B cell (primary cell): ENCODE data around the gene PACRG. TPM values are rescaled to one million over a fixed set of nuclear protein-coding genes. Genes with fewer than 3 reads are reported as not detected.

Source experiments
- ATAC-seq: fragments of 200-7000 bp; cut with Tn5 transposase; one replicate; pipeline ENCODE4 v1.10.0; 2021; ENCODE audit warnings: low read depth, mild to moderate bottlenecking, moderate number of reproducible peaks, moderate library complexity
- CTCF ChIA-PET: fragments of 350-600 bp; sonication (Branson Sonifier 250); formaldehyde crosslinking; loops from one replicate; lab custom pipeline; 2021; ENCODE audit warnings: antibody characterized with exemption, inconsistent platforms; lab: Charles Lee
- POLR2A ChIA-PET: fragments of 350-600 bp; sonication (Branson Sonifier 250); formaldehyde crosslinking; loops from one replicate; lab custom pipeline; 2021; ENCODE audit warnings: antibody characterized with exemption; lab: Charles Lee
- DNase-seq: peaks from one replicate; pipeline ENCODE4 v3.0.0; 2013
- H2AFZ ChIP-seq: 2 replicates; pipeline ENCODE4 v1.6.1; 2012; ENCODE audit warnings: mild to moderate bottlenecking, low read depth, low read length; ENCODE audit not compliant: insufficient read depth, poor library complexity, severe bottlenecking
- H3K27ac ChIP-seq, 2 donors: 1 replicate in 1 of 2; 2 replicates in 1 of 2; pipeline ENCODE4 v1.5.1; 2012 to 2013; ENCODE audit warnings: low read length in 2 of 2, mild to moderate bottlenecking in 2 of 2, moderate library complexity in 1 of 2
- H3K27me3 ChIP-seq, 4 experiments: fragments of 200-600 bp in 1 of 4; sonication (generic) in 1 of 4; replicated peaks in 1 of 4; 1 replicate in 2 of 4; 2 replicates in 2 of 4; pipeline versions ENCODE4 v1.6.1 to v1.7.0; 2013 to 2016; ENCODE audit warnings: low read length in 3 of 4, mild to moderate bottlenecking in 2 of 4, mixed read lengths in 1 of 4, moderate library complexity in 1 of 4; ENCODE audit not compliant: insufficient read depth in 4 of 4, control insufficient read depth in 3 of 4; ENCODE audit errors: control extremely low read depth in 1 of 4
- H3K36me3 ChIP-seq, 2 experiments: replicated peaks in 1 of 2; 1 replicate in 1 of 2; 2 replicates in 1 of 2; pipeline versions ENCODE4 v1.6.1 to v1.7.1; 2013; ENCODE audit warnings: low read length in 1 of 2; ENCODE audit not compliant: insufficient read depth in 2 of 2, control insufficient read depth in 1 of 2; ENCODE audit errors: control extremely low read depth in 1 of 2, extremely low read depth in 1 of 2
- H3K4me1 ChIP-seq, 2 donors: fragments of 200-600 bp in 1 of 2; sonication (generic) in 1 of 2; 1 replicate in 1 of 2; 2 replicates in 1 of 2; pipeline versions ENCODE4 v1.5.1 to v1.6.1; 2013 to 2017; ENCODE audit warnings: low read length in 2 of 2; ENCODE audit not compliant: control insufficient read depth in 2 of 2, insufficient read depth in 2 of 2
- H3K4me2 ChIP-seq: replicated peaks from 2 replicates; pipeline ENCODE3; 2012; ENCODE audit warnings: mild to moderate bottlenecking, low read depth, low read length; ENCODE audit not compliant: poor library complexity, severe bottlenecking
- H3K4me3 ChIP-seq, 5 experiments: fragments of 200-600 bp in 1 of 5; sonication (generic) in 1 of 5; 1 replicate in 3 of 5; 2 replicates in 2 of 5; pipeline versions ENCODE4 v1.5.1 to v1.7.0; 2011 to 2016; ENCODE audit warnings: low read length in 4 of 5, mild to moderate bottlenecking in 4 of 5, low read depth in 2 of 5, control low read depth in 1 of 5, moderate library complexity in 1 of 5; ENCODE audit not compliant: insufficient read depth in 1 of 5; ENCODE audit errors: control extremely low read depth in 1 of 5, extremely low read depth in 1 of 5
- H3K79me2 ChIP-seq: fragments of 200-600 bp; sonication (generic); one replicate; pipeline ENCODE4 v1.6.0; 2016; ENCODE audit warnings: low read length; ENCODE audit not compliant: control insufficient read depth, insufficient read depth
- H3K9ac ChIP-seq: fragments of 200-600 bp; sonication (generic); 2 replicates; pipeline ENCODE4 v1.6.1; 2017; ENCODE audit warnings: mild to moderate bottlenecking, low read length, moderate library complexity
- H3K9me3 ChIP-seq, 3 donors: one replicate each; pipeline versions ENCODE4 v1.6.1 to v1.7.1; 2013; ENCODE audit warnings: low read length in 2 of 3; ENCODE audit not compliant: control insufficient read depth in 2 of 3, insufficient read depth in 1 of 3; ENCODE audit errors: control extremely low read depth in 1 of 3
- H4K20me1 ChIP-seq: 2 replicates; pipeline ENCODE4 v1.6.0; 2012; ENCODE audit warnings: mild to moderate bottlenecking, low read length; ENCODE audit not compliant: insufficient read depth, control insufficient read depth, poor library complexity, severe bottlenecking
- H3K27ac Mint-ChIP-seq: one replicate; pipeline ENCODE4 v1.8.0; 2021; ENCODE audit warnings: mixed read lengths
- H3K27me3 Mint-ChIP-seq: one replicate; pipeline ENCODE4 v1.8.0; 2021; ENCODE audit warnings: mixed read lengths
- H3K4me1 Mint-ChIP-seq: one replicate; pipeline ENCODE4 v1.8.0; 2021; ENCODE audit warnings: mixed read lengths
- H3K4me3 Mint-ChIP-seq: one replicate; pipeline ENCODE4 v1.8.0; 2021; ENCODE audit warnings: mixed read lengths
- H3K9me3 Mint-ChIP-seq: one replicate; pipeline ENCODE4 v1.8.0; 2022; ENCODE audit warnings: mixed read lengths; ENCODE audit not compliant: insufficient read depth
- CTCF ChIP-seq: fragments of 200-600 bp; IDR thresholded peaks from one replicate; pipeline ENCODE4 v1.8.0; 2022; ENCODE audit warnings: antibody characterized with exemption, mild to moderate bottlenecking
- EZH2 ChIP-seq: IDR thresholded peaks from 2 replicates; pipeline ENCODE4 v1.6.1; 2012; ENCODE audit warnings: borderline replicate concordance, low read depth, mild to moderate bottlenecking, moderate library complexity, low read length; ENCODE audit not compliant: insufficient read depth, poor library complexity, severe bottlenecking
- WGBS: methylation state at CpG from one replicate; pipeline ENCODE4 v1.1.5; 2013; ENCODE audit warnings: missing lambda C conversion rate; ENCODE audit not compliant: insufficient coverage; 5-methylcytosine and 5-hydroxymethylcytosine counted together
- intact Hi-C: fragments of 100-400 bp; cut with micrococcal nuclease; formaldehyde crosslinking; loops from one replicate; pipeline ENCODE4 v1.10.0; 2022
- polyA plus RNA-seq: library from polyadenylated mRNA; depleted of rRNA; stranded (reverse); fragments of >200 nt; gene quantifications from 2 replicates; pipeline ENCODE4 v1.2.3, GENCODE V29; 2012
- total RNA-seq, 2 donors: library from RNA; stranded (reverse); fragments of 120-200 nt in 1 of 2; gene quantifications; 1 replicate in 1 of 2; 2 replicates in 1 of 2; pipeline versions ENCODE4 v1.2.3 to v1.2.4, GENCODE V29; 2013 to 2022

The PACRG gene
- total and polyA plus RNA-seq, 2 donors (not counting 1 experiment from before 2014, with no cell fraction given), result not detected

- H2AFZ ChIP-seq, result no peak overlapping the region
- WGBS, result 76% methylated on average over 3 of the region's 5 CpGs
- intact Hi-C loops, result no loop called here
- H3K4me3 ChIP-seq, result no peak overlapping the region
- ChIA-PET POLR2A (no interaction called here), CTCF (no interaction called here)
- no peaks in the 10 kb centered on the region for H3K36me3 ChIP-seq
- no peaks in the 10 kb centered on the region for H3K4me1 ChIP-seq
- no peak overlapping the region for H3K27ac ChIP-seq
- no peaks in the 10 kb centered on the region for H3K79me2 ChIP-seq
- no peaks in the 10 kb centered on the region for H3K9me3 Mint-ChIP-seq
- peaks cover 0 to 2% (median 0%) of the 10 kb centered on the region in 4 experiments for H3K27me3 ChIP-seq
- ATAC-seq (no peak), DNase-seq (no peak)
- peaks cover 0 to 5% (median 0%) of the 10 kb centered on the region in 3 donors for H3K9me3 ChIP-seq
- H3K9ac ChIP-seq, result no peak overlapping the region
- no peaks in the 10 kb centered on the region for H3K4me1 Mint-ChIP-seq
- no peak overlapping the region for H3K4me2 ChIP-seq
- H3K27me3 Mint-ChIP-seq, result peaks cover 11% of the 10 kb centered on the region
- no peak overlapping the region for H3K4me3 Mint-ChIP-seq
- no peaks in the 10 kb centered on the region for H4K20me1 ChIP-seq
- no peak overlapping the region for H3K27ac Mint-ChIP-seq
- TF ChIP-seq EZH2 (no peak), CTCF (no peak)
Measured at GRCh38 chr6:163284151-163284550, 556.4 kb downstream of the PACRG start.

DNA sequence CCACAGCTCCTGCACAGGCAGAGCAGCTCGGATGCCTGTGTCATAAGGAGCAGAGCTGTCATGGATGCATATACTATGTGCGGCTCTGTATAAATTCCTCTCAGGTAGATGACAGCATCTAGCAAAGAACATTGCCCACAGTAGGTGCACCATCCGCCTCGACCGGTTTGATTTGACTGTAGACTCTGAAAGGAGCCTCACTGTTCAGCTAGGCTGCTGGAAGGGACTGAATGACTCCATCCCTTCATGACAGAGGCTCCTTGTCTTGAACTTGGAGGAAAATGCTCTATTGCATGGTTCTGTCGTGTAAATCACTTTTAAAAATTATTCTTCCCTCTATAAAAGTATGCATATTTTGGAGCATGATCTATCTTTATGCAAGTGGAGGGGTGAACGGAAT is 557.9 kb downstream of the PACRG start:
- H3K27ac ChIP-seq, result no peak overlapping the region
- H3K27me3 Mint-ChIP-seq, result peaks cover 10% of the 10 kb centered on the region
- ATAC-seq (no peak), DNase-seq (no peak)
- intact Hi-C loops, result no loop called here
- H4K20me1 ChIP-seq, result no peaks in the 10 kb centered on the region
- H3K4me1 ChIP-seq, result no peaks in the 10 kb centered on the region
- H3K4me3 Mint-ChIP-seq, result no peak overlapping the region
- CTCF ChIA-PET, result no interaction called here
- H3K79me2 ChIP-seq, result no peaks in the 10 kb centered on the region
- H3K4me3 ChIP-seq, result no peak overlapping the region
- 98% methylated on average over 4 of the region's 7 CpGs for WGBS
- H3K27ac Mint-ChIP-seq, result no peak overlapping the region
- no peaks in the 10 kb centered on the region for H3K9me3 Mint-ChIP-seq
- peaks cover 0 to 2% (median 0%) of the 10 kb centered on the region in 4 experiments for H3K27me3 ChIP-seq
- H3K9ac ChIP-seq, result no peak overlapping the region
- POLR2A ChIA-PET, result no interaction called here
- no peak overlapping the region for H3K4me2 ChIP-seq
- TF ChIP-seq CTCF (no peak), EZH2 (no peak)
- H3K9me3 ChIP-seq, result no peaks in the 10 kb centered on the region
- no peaks in the 10 kb centered on the region for H3K4me1 Mint-ChIP-seq
- no peaks in the 10 kb centered on the region for H3K36me3 ChIP-seq
- H2AFZ ChIP-seq, result no peak overlapping the region
